GM19467 (cell line): ENCODE data around the gene NELFB.
"Not testable (repeated sequence)": the region's sequence is repeated elsewhere in the genome, so short reads cannot be mapped to it uniquely, and the experiment has no call there.

Experiments used
- ATAC-seq: cut with Tn5 transposase; IDR thresholded peaks from one replicate; pipeline ENCODE4 v1.9.1; 2021; ENCODE audit warnings: mild to moderate bottlenecking, moderate library complexity; ENCODE audit not compliant: unreplicated experiment

Gene NELFB

DNA sequence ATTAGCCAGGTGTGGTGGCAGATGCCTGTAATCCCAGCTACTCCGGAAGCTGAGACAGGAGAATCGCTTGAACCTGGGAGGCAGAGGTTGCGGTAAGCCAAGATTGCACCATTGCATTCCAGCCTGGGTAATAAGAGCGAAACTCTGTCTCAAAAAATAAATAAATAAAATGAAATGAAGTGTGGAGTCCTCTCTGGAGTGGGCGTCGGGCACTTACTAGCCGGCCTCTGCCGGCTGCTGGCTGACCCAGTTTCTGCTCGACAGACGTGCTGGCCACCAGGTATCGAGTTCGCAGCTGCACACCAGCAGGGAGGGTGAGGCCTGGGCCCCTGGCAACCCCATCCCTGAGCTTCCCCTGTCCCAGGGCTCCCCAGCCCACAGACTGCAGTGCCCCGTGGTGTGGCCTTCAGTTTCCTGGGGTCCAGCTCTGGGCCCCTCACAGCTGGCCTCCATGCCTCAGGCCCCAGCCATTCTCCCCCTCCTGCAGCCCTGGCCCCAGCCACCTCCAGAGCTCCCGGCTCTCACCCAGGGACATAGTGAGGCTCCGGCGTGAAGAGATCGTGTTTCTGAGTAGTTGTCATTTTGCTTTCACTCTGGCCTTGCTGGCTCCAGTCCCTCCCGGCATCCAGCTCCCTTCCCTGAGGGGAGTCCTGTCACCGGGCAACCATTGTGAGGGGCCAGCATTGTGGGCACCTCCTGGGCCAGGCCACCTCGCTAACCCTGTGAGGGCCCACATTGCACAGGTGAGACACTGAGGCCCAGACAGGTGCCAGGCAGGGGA lies 7.8 kb upstream of the NELFB start:
- no peak for ATAC-seq

DNA sequence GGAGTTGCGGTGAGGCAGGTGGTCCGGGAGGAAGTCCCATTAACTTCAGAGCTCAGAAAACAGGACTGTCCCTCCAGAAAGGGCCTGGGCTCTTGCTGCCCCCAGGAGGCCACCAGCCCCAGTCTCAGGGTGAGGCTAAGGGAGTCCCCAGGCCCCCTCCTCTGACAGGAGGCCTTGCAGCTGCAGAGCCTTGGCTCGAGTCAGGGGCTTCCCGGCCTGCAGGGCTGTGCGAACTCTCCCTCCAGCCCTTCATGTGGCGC lies 7.3 kb upstream of the NELFB start:
- ATAC-seq = no peak

- no peak for ATAC-seq
These were observed 4.6 kb upstream of the NELFB start for GRCh38 chr9:137250329-137251193.

DNA sequence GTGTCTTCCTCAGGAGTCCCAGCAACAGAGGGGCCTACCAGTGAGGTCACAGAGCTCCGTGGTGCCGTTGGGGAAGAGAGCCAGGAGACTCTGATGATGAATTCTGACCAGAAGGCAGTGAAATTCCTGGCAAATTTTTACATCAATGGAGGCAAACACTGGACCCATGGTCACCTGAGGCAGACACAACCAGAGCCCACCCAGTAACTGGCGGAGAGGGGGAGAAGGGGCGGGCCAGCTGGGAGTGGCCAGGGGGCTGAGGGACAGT lies 4.0 kb upstream of the NELFB start, which contains the start of gene STPG3:
Gene STPG3 (plus strand): TSS at position 93 of the 268 bp plus-strand sequence. CDS start 1 bp downstream, at position 94.
- no peak for ATAC-seq

DNA sequence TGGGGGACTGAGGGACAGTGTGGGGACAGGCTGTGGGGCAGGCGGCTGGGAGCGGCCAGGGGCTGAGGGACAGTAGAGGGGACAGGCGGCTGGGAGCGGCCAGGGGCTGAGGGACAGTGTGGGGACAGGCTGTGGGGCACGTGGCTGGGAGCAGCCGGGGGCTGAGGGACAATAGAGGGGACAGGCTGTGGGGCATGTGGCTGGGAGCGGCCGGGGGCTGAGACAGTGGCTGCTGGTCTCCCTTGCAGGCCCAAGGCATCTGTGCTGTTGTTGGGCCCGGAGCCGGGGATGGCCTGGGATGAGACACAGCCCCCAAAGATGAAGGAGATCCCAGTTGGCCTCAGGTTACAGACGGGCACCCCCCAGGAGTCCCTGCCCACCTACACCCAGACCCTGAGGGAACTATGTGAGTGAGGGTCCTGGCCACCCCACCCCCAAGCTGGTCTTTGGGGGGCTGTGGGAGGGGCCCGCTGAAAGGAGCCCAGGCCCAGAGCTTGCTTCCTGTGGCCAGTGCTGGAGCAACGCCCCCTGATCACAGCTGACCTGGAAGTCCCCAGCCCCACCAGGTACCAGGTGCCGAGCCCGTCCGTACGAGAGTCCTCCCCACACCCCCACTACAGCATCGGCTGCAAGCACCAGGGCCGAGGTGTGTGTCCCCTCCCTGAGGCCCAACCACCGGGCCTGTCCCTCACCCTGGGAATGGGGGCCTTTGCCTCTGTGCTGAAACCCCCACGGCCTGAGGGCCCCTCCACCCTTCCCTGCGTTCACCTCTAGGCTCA lies 3.4 kb upstream of the NELFB start:
- ATAC-seq = no peak

DNA sequence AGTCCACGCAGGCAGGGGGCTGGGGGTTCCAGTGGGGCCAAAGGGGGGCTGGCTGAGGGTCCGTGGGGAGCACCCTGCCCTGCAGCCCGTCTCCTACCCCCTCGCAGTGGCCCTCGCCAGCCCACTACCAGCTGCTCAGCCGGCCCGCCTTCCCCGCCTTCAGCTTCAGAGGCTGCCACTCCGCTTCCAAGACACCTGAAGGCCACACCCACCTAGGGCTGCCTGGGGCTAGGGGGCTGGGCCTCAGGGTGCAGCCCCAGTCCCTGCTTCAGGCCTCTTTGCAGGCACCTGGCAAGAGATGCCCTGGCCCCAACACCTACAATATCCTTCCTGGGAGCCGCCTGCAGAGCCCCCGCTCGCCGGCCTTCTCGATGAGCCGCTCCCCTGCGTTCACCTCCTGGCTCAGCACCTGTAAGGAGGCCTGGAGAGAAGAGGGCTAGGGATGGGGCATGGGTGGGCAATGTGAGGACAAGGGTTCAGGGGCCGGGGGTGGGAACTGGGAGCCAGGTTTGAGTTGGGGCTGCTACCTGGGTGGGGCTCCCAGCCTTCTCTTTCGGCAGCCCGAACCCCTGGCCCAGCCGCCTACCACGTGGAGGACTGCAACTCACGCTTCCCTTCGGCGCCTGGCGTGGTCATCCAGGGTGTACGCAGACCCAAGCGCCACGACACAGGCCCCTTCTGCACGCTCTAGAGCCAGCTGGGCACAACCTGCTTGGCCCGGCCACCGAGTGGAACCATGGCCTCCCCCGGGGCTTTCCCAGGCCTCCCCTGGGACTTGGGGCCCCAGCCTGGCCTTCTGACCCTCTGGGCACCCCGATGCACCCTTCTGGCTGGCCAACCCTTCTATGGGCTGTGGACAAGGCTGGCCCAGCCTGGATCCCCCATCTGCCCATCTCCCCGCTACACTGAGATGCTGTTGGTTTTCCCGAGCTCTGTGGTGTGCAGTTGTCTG lies 2.3 kb upstream of the NELFB start:
- ATAC-seq = no peak

DNA sequence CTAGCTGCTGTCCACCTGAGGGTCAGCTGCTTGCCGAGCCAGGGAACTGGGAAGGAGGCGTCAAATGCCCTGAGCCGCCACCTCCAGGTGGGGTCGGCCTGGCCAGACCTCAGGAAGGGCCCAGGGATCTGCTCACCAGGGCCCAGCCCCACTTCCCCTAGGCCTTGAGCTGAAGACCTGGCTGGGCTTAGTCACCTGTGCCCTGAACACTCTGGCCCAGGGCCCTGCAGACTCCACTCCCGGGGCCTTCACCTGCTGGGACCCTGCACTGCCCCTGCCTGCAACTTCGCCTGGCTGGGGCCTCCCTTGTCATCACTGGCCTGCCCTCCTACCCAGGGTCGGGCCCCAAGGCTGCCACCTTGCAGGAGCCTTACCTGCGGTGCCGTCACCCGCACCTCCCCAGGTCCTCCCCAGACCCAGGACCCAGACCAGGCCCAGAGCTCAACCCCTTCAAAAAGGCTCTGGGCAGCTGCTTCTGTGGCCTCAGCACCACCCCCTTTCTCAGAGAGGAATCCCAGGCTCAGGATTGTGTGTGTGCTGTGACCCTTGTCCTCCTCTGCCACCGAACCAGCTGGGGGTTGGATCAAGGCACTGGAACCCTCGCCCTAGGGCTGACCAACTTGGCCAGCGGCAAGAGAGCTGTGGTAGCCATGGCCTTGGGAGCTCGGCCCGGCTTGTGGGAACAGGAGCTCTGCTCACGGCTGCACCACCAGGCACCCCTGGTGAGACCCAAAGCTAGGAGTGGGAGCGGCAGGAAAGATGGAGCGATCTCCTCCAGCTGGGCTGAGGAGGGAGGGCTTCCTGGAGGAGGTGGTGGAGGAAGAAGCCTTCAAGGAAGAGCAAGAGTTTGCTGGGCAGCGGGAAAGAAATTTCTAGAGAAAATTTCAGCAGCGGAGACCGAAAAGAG lies 1.2 kb upstream of the NELFB start:
- ATAC-seq = no peak

- ATAC-seq = peak; percentile 20
These were observed 454 bp downstream of the NELFB start for GRCh38 chr9:137255448-137256114.

- ATAC-seq = no peak
These were observed 1.2 kb downstream of the NELFB start for GRCh38 chr9:137256362-137256761.

GRCh38 chr9:137256856-137257255 lies 1.7 kb downstream of the NELFB start:
- no peak for ATAC-seq

GRCh38 chr9:137262173-137262908 lies 7.2 kb downstream of the NELFB start:
- ATAC-seq = not testable (repeated sequence)

DNA sequence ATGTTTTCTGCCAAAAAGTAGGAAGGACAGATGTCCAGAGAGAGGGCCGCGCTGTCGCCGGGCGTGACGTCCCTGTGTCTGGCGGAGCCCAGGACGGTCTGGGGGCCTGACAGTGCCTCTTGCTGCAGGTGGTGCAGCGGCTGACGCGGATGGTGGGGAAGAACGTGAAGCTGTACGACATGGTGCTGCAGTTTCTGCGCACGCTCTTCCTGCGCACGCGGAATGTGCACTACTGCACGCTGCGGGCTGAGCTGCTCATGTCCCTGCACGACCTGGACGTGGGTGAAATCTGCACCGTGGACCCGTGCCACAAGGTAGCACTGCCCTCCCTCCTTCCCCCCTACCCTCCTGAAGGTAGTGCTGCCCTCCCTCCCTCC lies 7.8 kb downstream of the NELFB start:
- no peak for ATAC-seq

DNA sequence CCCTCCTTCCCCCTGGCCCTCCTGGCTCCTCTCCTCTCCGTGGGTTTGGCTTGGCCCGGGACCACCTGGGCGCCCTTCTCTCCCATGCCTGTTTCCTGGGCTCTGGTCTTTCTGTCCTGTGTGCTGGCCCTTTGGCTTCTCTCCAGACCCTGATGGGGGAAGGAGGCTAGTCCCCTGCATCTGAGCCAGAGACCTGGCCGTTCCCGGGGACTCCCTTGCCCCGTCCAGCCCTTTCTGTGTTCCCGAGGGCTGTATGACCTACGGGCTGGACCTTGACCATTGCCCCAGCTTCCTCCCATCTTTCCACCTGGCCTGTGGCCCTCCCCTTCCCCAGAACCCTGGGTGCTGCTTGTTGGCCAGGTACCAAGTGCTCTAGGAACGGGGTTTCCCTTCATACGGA lies 8.4 kb downstream of the NELFB start:
- ATAC-seq = no peak

- no peak for ATAC-seq
These were observed 8.9 kb downstream of the NELFB start for GRCh38 chr9:137264067-137264466.

DNA sequence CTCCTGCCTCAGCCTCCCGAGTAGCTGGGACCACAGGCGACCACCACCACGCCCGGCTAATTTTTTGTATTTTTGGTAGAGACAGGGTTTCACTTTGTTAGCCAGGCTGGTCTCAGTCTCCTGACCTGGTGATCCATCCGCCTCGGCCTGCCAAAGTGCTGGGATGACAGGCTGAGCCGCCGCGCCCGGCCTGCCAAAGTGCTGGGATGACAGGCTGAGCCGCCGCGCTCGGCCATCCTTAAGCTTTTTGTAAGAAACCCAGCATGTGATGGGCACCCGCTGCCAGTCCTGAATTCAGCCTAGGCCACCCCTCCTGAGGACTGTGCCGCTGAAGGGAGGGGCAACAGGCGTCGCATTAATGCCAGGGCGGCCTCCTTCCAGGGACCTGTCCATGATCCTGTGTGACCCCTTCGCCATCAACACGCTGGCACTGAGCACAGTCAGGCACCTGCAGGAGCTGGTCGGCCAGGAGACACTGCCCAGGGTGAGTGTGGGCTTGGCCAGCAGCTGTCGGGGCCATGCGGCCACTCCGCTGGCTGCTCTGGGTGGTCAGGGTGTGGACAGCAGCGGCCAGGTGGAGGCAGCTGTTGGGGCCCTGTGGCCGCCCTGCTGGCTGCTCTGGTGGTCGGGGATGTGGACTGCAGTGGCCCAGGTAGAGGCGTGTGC lies 10.5 kb downstream of the NELFB start:
- ATAC-seq = no peak

- ATAC-seq = no peak
These were observed 11.0 kb downstream of the NELFB start for GRCh38 chr9:137266162-137266527.

GRCh38 chr9:137266585-137267453 lies 11.7 kb downstream of the NELFB start:
- ATAC-seq = no peak
